ENCODE measurements around the gene CCHCR1.

CCHCR1 gene

GRCh38 chr6:31161216-31162126 is 3.9 kb upstream of the CCHCR1 start:
- Mint-ChIP-seq H3K36me3 (ENCODE audit: low read depth) (peaks cover 43% of the 10 kb centered on the region), H3K4me3 (peak overlapping the region; percentile 34), H3K4me1 (ENCODE audit: low read depth) (peaks cover 25% of the 10 kb centered on the region), H3K27me3 (ENCODE audit: low read depth) (no peaks in the 10 kb centered on the region), H3K9me3 (no peaks in the 10 kb centered on the region), H3K27ac (no peak overlapping the region)
- DNase-seq (ENCODE audit: low spot score) = no peak

GRCh38 chr6:31158863-31159855 is 1.6 kb upstream of the CCHCR1 start:
- Mint-ChIP-seq H3K27ac (peak overlapping the region; percentile 79), H3K4me1 (ENCODE audit: low read depth) (peaks cover 28% of the 10 kb centered on the region), H3K9me3 (no peaks in the 10 kb centered on the region), H3K27me3 (ENCODE audit: low read depth) (no peaks in the 10 kb centered on the region), H3K36me3 (ENCODE audit: low read depth) (peaks cover 47% of the 10 kb centered on the region), H3K4me3 (peak overlapping the region; percentile 93)
- peak; percentile 15 for DNase-seq (ENCODE audit: low spot score)

- H3K27me3 Mint-ChIP-seq (ENCODE audit: low read depth) = no peaks in the 10 kb centered on the region
- H3K36me3 Mint-ChIP-seq (ENCODE audit: low read depth) = peaks cover 44% of the 10 kb centered on the region
- H3K9me3 Mint-ChIP-seq = no peaks in the 10 kb centered on the region
- peaks cover 28% of the 10 kb centered on the region for H3K4me1 Mint-ChIP-seq (ENCODE audit: low read depth)
- DNase-seq (ENCODE audit: low spot score) = peak; percentile 99
- peak within 1 kb of the TSS; percentile 79 for H3K27ac Mint-ChIP-seq
- H3K4me3 Mint-ChIP-seq = peak within 1 kb of the TSS; percentile 93
These were observed 699 bp upstream of the CCHCR1 start, which contains the start of gene TCF19 for GRCh38 chr6:31158140-31158862. Gene TCF19 (plus strand): TSS chr6:31158589. CDS start chr6:31159470, 881 bp downstream.

GRCh38 chr6:31156641-31157040 is 961 bp downstream of the CCHCR1 start:
- Mint-ChIP-seq H3K4me3 (no peak overlapping the region), H3K27ac (no peak overlapping the region)

GRCh38 chr6:31154436-31154835 is 3.2 kb downstream of the CCHCR1 start:
- H3K4me1 Mint-ChIP-seq (ENCODE audit: low read depth) = peaks cover 12% of the 10 kb centered on the region
- no peak overlapping the region for H3K4me3 Mint-ChIP-seq
- no peaks in the 10 kb centered on the region for H3K9me3 Mint-ChIP-seq
- no peak for DNase-seq (ENCODE audit: low spot score)
- peaks cover 14% of the 10 kb centered on the region for H3K36me3 Mint-ChIP-seq (ENCODE audit: low read depth)
- no peak overlapping the region for H3K27ac Mint-ChIP-seq
- H3K27me3 Mint-ChIP-seq (ENCODE audit: low read depth) = no peaks in the 10 kb centered on the region

More at GRCh38 chr6:31156641-31157040, 961 bp downstream of the CCHCR1 start:
- no peak for DNase-seq (ENCODE audit: low spot score)
- Mint-ChIP-seq H3K9me3 (no peaks in the 10 kb centered on the region), H3K4me1 (ENCODE audit: low read depth) (peaks cover 24% of the 10 kb centered on the region), H3K27me3 (ENCODE audit: low read depth) (no peaks in the 10 kb centered on the region), H3K36me3 (ENCODE audit: low read depth) (peaks cover 31% of the 10 kb centered on the region)

GRCh38 chr6:31152781-31153180 is 4.8 kb downstream of the CCHCR1 start:
- Mint-ChIP-seq H3K27me3 (ENCODE audit: low read depth) (no peaks in the 10 kb centered on the region), H3K36me3 (ENCODE audit: low read depth) (peaks cover 11% of the 10 kb centered on the region), H3K4me3 (no peak overlapping the region), H3K9me3 (no peaks in the 10 kb centered on the region), H3K27ac (peak overlapping the region; percentile 41), H3K4me1 (ENCODE audit: low read depth) (peaks cover 11% of the 10 kb centered on the region)
- no peak for DNase-seq (ENCODE audit: low spot score)

- no peak overlapping the region for H3K27ac Mint-ChIP-seq
- peaks cover 1% of the 10 kb centered on the region for H3K4me1 Mint-ChIP-seq (ENCODE audit: low read depth)
- H3K36me3 Mint-ChIP-seq (ENCODE audit: low read depth) = peaks cover 14% of the 10 kb centered on the region
- H3K4me3 Mint-ChIP-seq = no peak overlapping the region
- no peaks in the 10 kb centered on the region for H3K9me3 Mint-ChIP-seq
- no peak for DNase-seq (ENCODE audit: low spot score)
- no peaks in the 10 kb centered on the region for H3K27me3 Mint-ChIP-seq (ENCODE audit: low read depth)
These were observed 7.7 kb downstream of the CCHCR1 start for GRCh38 chr6:31149827-31150447.

GRCh38 chr6:31145386-31145785 is 12.2 kb downstream of the CCHCR1 start:
- H3K4me3 Mint-ChIP-seq = no peak overlapping the region
- H3K27me3 Mint-ChIP-seq (ENCODE audit: low read depth) = no peaks in the 10 kb centered on the region
- no peaks in the 10 kb centered on the region for H3K4me1 Mint-ChIP-seq (ENCODE audit: low read depth)
- H3K27ac Mint-ChIP-seq = no peak overlapping the region
- no peaks in the 10 kb centered on the region for H3K9me3 Mint-ChIP-seq
- DNase-seq (ENCODE audit: low spot score) = no peak
- H3K36me3 Mint-ChIP-seq (ENCODE audit: low read depth) = peaks cover 15% of the 10 kb centered on the region

- H3K9me3 Mint-ChIP-seq = no peaks in the 10 kb centered on the region
- H3K27me3 Mint-ChIP-seq (ENCODE audit: low read depth) = no peaks in the 10 kb centered on the region
- H3K36me3 Mint-ChIP-seq (ENCODE audit: low read depth) = peaks cover 15% of the 10 kb centered on the region
- H3K27ac Mint-ChIP-seq = no peak overlapping the region
- DNase-seq (ENCODE audit: low spot score) = no peak
- no peak overlapping the region for H3K4me3 Mint-ChIP-seq
- no peaks in the 10 kb centered on the region for H3K4me1 Mint-ChIP-seq (ENCODE audit: low read depth)
These were observed 12.6 kb downstream of the CCHCR1 start for GRCh38 chr6:31144970-31145340.

- peaks cover 13% of the 10 kb centered on the region for H3K36me3 Mint-ChIP-seq (ENCODE audit: low read depth)
- no peak overlapping the region for H3K4me3 Mint-ChIP-seq
- H3K4me1 Mint-ChIP-seq (ENCODE audit: low read depth) = no peaks in the 10 kb centered on the region
- DNase-seq (ENCODE audit: low spot score) = no peak
- H3K9me3 Mint-ChIP-seq = no peaks in the 10 kb centered on the region
- H3K27me3 Mint-ChIP-seq (ENCODE audit: low read depth) = no peaks in the 10 kb centered on the region
- no peak overlapping the region for H3K27ac Mint-ChIP-seq
These were observed 13.2 kb downstream of the CCHCR1 start for GRCh38 chr6:31144296-31144969.

- H3K4me3 Mint-ChIP-seq = no peak overlapping the region
- no peak overlapping the region for H3K27ac Mint-ChIP-seq
- H3K9me3 Mint-ChIP-seq = no peaks in the 10 kb centered on the region
- DNase-seq (ENCODE audit: low spot score) = no peak
- peaks cover 11% of the 10 kb centered on the region for H3K36me3 Mint-ChIP-seq (ENCODE audit: low read depth)
- no peaks in the 10 kb centered on the region for H3K4me1 Mint-ChIP-seq (ENCODE audit: low read depth)
- H3K27me3 Mint-ChIP-seq (ENCODE audit: low read depth) = no peaks in the 10 kb centered on the region
These were observed 14.5 kb downstream of the CCHCR1 start for GRCh38 chr6:31143148-31143547.

- peaks cover 11% of the 10 kb centered on the region for H3K36me3 Mint-ChIP-seq (ENCODE audit: low read depth)
- H3K27me3 Mint-ChIP-seq (ENCODE audit: low read depth) = peaks cover 3% of the 10 kb centered on the region
- no peak overlapping the region for H3K27ac Mint-ChIP-seq
- H3K9me3 Mint-ChIP-seq = no peaks in the 10 kb centered on the region
- no peak overlapping the region for H3K4me3 Mint-ChIP-seq
- peaks cover 3% of the 10 kb centered on the region for H3K4me1 Mint-ChIP-seq (ENCODE audit: low read depth)
- DNase-seq (ENCODE audit: low spot score) = no peak
These were observed 15.2 kb downstream of the CCHCR1 start for GRCh38 chr6:31142361-31142761.

GRCh38 chr6:31140643-31141042 is 17.0 kb downstream of the CCHCR1 start:
- no peaks in the 10 kb centered on the region for H3K9me3 Mint-ChIP-seq
- peaks cover 11% of the 10 kb centered on the region for H3K36me3 Mint-ChIP-seq (ENCODE audit: low read depth)
- peaks cover 3% of the 10 kb centered on the region for H3K4me1 Mint-ChIP-seq (ENCODE audit: low read depth)
- DNase-seq (ENCODE audit: low spot score) = no peak
- H3K27ac Mint-ChIP-seq = no peak overlapping the region
- H3K4me3 Mint-ChIP-seq = no peak overlapping the region
- H3K27me3 Mint-ChIP-seq (ENCODE audit: low read depth) = peaks cover 3% of the 10 kb centered on the region
